HUES48 (cell line): Measurements from ENCODE around the gene PTPRS.

ENCODE experiments used
- H3K27ac ChIP-seq: one replicate; pipeline ENCODE4 v1.7.0; 2013; ENCODE audit warnings: low read depth, low read length, inconsistent platforms
- H3K27me3 ChIP-seq: 2 replicates; pipeline ENCODE4 v1.6.1; 2013; ENCODE audit warnings: mild to moderate bottlenecking, low read length; ENCODE audit not compliant: control insufficient read depth, insufficient read depth
- H3K36me3 ChIP-seq: 2 replicates; pipeline ENCODE4 v1.6.1; 2013; ENCODE audit warnings: low read length; ENCODE audit not compliant: control insufficient read depth, insufficient read depth
- H3K4me1 ChIP-seq: 2 replicates; pipeline ENCODE4 v1.6.1; 2013; ENCODE audit warnings: mild to moderate bottlenecking, low read length; ENCODE audit not compliant: control insufficient read depth, insufficient read depth
- H3K4me3 ChIP-seq: 2 replicates; pipeline ENCODE4 v1.5.1; 2013; ENCODE audit warnings: mild to moderate bottlenecking, low read depth, low read length
- H3K9ac ChIP-seq: 2 replicates; pipeline ENCODE4 v1.6.1; 2013; ENCODE audit warnings: mild to moderate bottlenecking, low read depth, low read length, moderate library complexity
- H3K9me3 ChIP-seq: 2 replicates; pipeline ENCODE4 v1.6.1; 2013; ENCODE audit warnings: low read length; ENCODE audit not compliant: control insufficient read depth, insufficient read depth

The PTPRS gene

GRCh38 chr19:5355076-5355475 is 14.5 kb upstream of the PTPRS start:
- Histone ChIP-seq H3K4me1 (no peaks in the 10 kb centered on the region), H3K36me3 (no peaks in the 10 kb centered on the region), H3K9ac (no peak overlapping the region), H3K27ac (no peak overlapping the region), H3K9me3 (no peaks in the 10 kb centered on the region), H3K27me3 (no peaks in the 10 kb centered on the region), H3K4me3 (no peak overlapping the region)

GRCh38 chr19:5354403-5354802 is 13.8 kb upstream of the PTPRS start:
- no peaks in the 10 kb centered on the region for H3K4me1 ChIP-seq
- no peaks in the 10 kb centered on the region for H3K27me3 ChIP-seq
- no peaks in the 10 kb centered on the region for H3K36me3 ChIP-seq
- H3K9me3 ChIP-seq = no peaks in the 10 kb centered on the region
- no peak overlapping the region for H3K9ac ChIP-seq
- no peak overlapping the region for H3K4me3 ChIP-seq
- no peak overlapping the region for H3K27ac ChIP-seq

GRCh38 chr19:5352229-5352763 is 11.7 kb upstream of the PTPRS start:
- peak overlapping the region; percentile 86 for H3K27ac ChIP-seq
- peak overlapping the region; percentile 91 for H3K9ac ChIP-seq

GRCh38 chr19:5351731-5352228 is 11.2 kb upstream of the PTPRS start:
- no peak overlapping the region for H3K9ac ChIP-seq
- no peaks in the 10 kb centered on the region for H3K4me1 ChIP-seq
- H3K27ac ChIP-seq = peak overlapping the region; percentile 86
- H3K4me3 ChIP-seq = no peak overlapping the region
- H3K9me3 ChIP-seq = peaks cover 3% of the 10 kb centered on the region; the same call in 1 of the 2 replicates
- H3K27me3 ChIP-seq = peaks cover 2% of the 10 kb centered on the region
- no peaks in the 10 kb centered on the region for H3K36me3 ChIP-seq

More at GRCh38 chr19:5352229-5352763, 11.7 kb upstream of the PTPRS start:
- no peaks in the 10 kb centered on the region; the same call in 1 of the 2 replicates for H3K27me3 ChIP-seq
- peaks cover 3% of the 10 kb centered on the region; the same call in 1 of the 2 replicates for H3K9me3 ChIP-seq
- no peaks in the 10 kb centered on the region for H3K36me3 ChIP-seq
- H3K4me1 ChIP-seq = no peaks in the 10 kb centered on the region
- H3K4me3 ChIP-seq = no peak overlapping the region

- H3K36me3 ChIP-seq = no peaks in the 10 kb centered on the region
- H3K9me3 ChIP-seq = peaks cover 3% of the 10 kb centered on the region; the same call in 1 of the 2 replicates
- peaks cover 11% of the 10 kb centered on the region for H3K27me3 ChIP-seq
- no peaks in the 10 kb centered on the region for H3K4me1 ChIP-seq
- no peak overlapping the region for H3K4me3 ChIP-seq
- H3K9ac ChIP-seq = no peak overlapping the region
- H3K27ac ChIP-seq = no peak overlapping the region
Measured at GRCh38 chr19:5349041-5349440, 8.4 kb upstream of the PTPRS start.

DNA sequence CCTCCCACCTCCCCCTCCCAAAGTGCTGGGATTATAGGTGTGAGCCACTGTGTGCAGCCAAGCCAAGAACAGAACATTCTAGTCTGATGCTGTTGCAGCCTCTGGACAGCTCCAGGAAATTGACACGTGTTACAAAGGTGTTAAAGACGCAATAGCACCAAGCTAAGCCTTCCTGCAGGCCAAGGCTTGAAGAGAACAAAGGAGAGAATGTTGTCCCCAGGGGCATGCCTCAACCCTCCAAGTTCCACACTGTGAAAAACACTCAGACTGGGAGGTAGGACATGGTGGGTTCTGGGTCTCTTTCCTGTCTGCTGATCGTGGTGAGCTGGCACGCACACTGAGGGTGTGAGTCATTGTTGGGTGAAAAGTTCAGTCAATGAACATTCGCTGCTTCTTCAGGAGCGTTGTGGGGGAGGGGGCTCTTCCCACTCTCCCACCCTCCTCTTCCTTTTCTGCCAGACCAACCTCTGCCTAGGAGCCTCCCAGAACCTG is 5.3 kb upstream of the PTPRS start:
- no peak overlapping the region for H3K9ac ChIP-seq
- no peak overlapping the region for H3K27ac ChIP-seq
- H3K9me3 ChIP-seq = peaks cover 3% of the 10 kb centered on the region; the same call in 1 of the 2 replicates
- H3K36me3 ChIP-seq = no peaks in the 10 kb centered on the region
- no peak overlapping the region for H3K4me3 ChIP-seq
- H3K4me1 ChIP-seq = no peaks in the 10 kb centered on the region; the same call in 1 of the 2 replicates
- H3K27me3 ChIP-seq = peaks cover 33% of the 10 kb centered on the region

DNA sequence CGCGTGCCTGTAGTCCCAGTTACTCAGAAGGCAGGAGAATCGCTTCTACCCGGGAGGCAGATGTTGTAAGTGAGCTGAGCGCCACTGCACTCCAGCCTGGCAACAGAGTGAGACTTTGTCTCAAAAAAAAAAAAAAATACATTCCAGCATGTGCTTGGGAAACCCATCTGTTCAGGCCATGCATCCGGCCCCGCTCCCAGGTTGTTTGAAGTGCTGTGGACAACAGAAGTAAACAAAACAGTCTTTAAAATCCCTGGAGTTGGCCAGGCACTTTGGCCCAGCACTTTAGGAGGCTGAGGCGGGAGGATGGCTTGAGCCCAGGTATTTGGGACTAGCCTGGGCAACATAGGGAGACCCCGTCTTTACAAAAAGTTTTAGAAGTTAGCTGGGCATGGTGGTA is 3.2 kb upstream of the PTPRS start:
- no peaks in the 10 kb centered on the region for H3K36me3 ChIP-seq
- H3K9me3 ChIP-seq = peaks cover 3% of the 10 kb centered on the region; the same call in 1 of the 2 replicates
- H3K9ac ChIP-seq = no peak overlapping the region
- H3K4me1 ChIP-seq = no peaks in the 10 kb centered on the region; the same call in 1 of the 2 replicates
- H3K27ac ChIP-seq = no peak overlapping the region
- no peak overlapping the region for H3K4me3 ChIP-seq
- H3K27me3 ChIP-seq = peaks cover 33% of the 10 kb centered on the region

- H3K4me3 ChIP-seq = no peak overlapping the region
- H3K9me3 ChIP-seq = peaks cover 3% of the 10 kb centered on the region; the same call in 1 of the 2 replicates
- 0 out of 2 replicates have a peak, but pooled peaks cover 2% of the 10 kb centered on the region for H3K36me3 ChIP-seq
- peaks cover 6% of the 10 kb centered on the region for H3K4me1 ChIP-seq
- H3K27ac ChIP-seq = no peak overlapping the region
- peaks cover 33% of the 10 kb centered on the region for H3K27me3 ChIP-seq
- no peak overlapping the region for H3K9ac ChIP-seq
Measured at GRCh38 chr19:5342573-5343201, 2.1 kb upstream of the PTPRS start.

GRCh38 chr19:5341981-5342380 is 1.4 kb upstream of the PTPRS start:
- H3K36me3 ChIP-seq = 0 out of 2 replicates have a peak, but pooled peaks cover 7% of the 10 kb centered on the region
- H3K4me1 ChIP-seq = peaks cover 11% of the 10 kb centered on the region
- no peak overlapping the region for H3K27ac ChIP-seq
- no peaks in the 10 kb centered on the region; the same call in 1 of the 2 replicates for H3K9me3 ChIP-seq
- no peak overlapping the region for H3K4me3 ChIP-seq
- H3K27me3 ChIP-seq = peaks cover 33% of the 10 kb centered on the region
- H3K9ac ChIP-seq = no peak overlapping the region

DNA sequence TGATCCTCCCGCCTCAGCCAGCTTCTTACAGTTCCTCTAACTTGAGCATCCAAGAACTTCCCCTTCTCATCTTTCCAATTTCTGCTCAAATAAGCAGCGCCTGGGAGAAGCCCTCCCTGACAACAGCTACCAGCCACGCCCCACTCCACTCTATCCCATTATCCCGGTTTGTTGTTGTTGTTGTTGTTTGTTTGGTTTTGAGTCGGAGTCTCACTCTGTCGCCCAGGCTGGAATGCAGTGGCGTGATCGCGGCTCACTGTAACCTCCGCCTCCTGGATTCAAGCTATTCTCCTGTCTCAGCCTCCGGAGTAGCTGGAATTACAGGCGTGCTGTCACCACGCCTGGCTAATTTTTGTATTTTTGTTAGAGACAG is 822 bp upstream of the PTPRS start:
- peaks cover 12% of the 10 kb centered on the region for H3K4me1 ChIP-seq

More for the DNA sequence above, 822 bp upstream of the PTPRS start:
- H3K9ac ChIP-seq = no peak overlapping the region
- H3K27ac ChIP-seq = no peak overlapping the region
- H3K4me3 ChIP-seq = no peak overlapping the region
- no peaks in the 10 kb centered on the region; the same call in 1 of the 2 replicates for H3K9me3 ChIP-seq
- peaks cover 28% of the 10 kb centered on the region for H3K27me3 ChIP-seq
- H3K36me3 ChIP-seq = 0 out of 2 replicates have a peak, but pooled peaks cover 7% of the 10 kb centered on the region
